HG03460 (cell line): ENCODE data around the gene C4orf50.

Experiments used
- ATAC-seq: cut with Tn5 transposase; IDR thresholded peaks from one replicate; pipeline ENCODE4 v1.9.1; 2021; ENCODE audit not compliant: unreplicated experiment

The C4orf50 gene

GRCh38 chr4:6018331-6018730 is at the start of gene C4orf50:
C4orf50 (minus strand) TSS chr4:6018431.
- no peak for ATAC-seq

GRCh38 chr4:6065934-6066590 is 47.8 kb upstream of the C4orf50 start:
- ATAC-seq = no peak

- ATAC-seq = no peak
Measured at GRCh38 chr4:6065166-6065565, 46.9 kb upstream of the C4orf50 start.

- no peak for ATAC-seq
Measured at GRCh38 chr4:6064383-6064782, 46.2 kb upstream of the C4orf50 start.

GRCh38 chr4:6063684-6064083 is 45.5 kb upstream of the C4orf50 start:
- no peak for ATAC-seq

- no peak for ATAC-seq
Measured at GRCh38 chr4:6062133-6062532, 43.9 kb upstream of the C4orf50 start.

- ATAC-seq = no peak
Measured at GRCh38 chr4:6059375-6059805, 41.2 kb upstream of the C4orf50 start.

- ATAC-seq = no peak
Measured at GRCh38 chr4:6058531-6059374, 40.5 kb upstream of the C4orf50 start.

- ATAC-seq = no peak
Measured at GRCh38 chr4:6056976-6057766, 38.9 kb upstream of the C4orf50 start.

GRCh38 chr4:6055436-6055835 is 37.2 kb upstream of the C4orf50 start:
- ATAC-seq = no peak

GRCh38 chr4:6055030-6055429 is 36.8 kb upstream of the C4orf50 start:
- ATAC-seq = no peak

GRCh38 chr4:6054162-6054922 is 36.1 kb upstream of the C4orf50 start:
- no peak for ATAC-seq

GRCh38 chr4:6052679-6053078 is 34.4 kb upstream of the C4orf50 start:
- ATAC-seq = no peak

GRCh38 chr4:6050551-6050950 is 32.3 kb upstream of the C4orf50 start:
- no peak for ATAC-seq

GRCh38 chr4:6049985-6050384 is 31.8 kb upstream of the C4orf50 start:
- no peak for ATAC-seq

GRCh38 chr4:6049278-6049677 is 31.0 kb upstream of the C4orf50 start:
- ATAC-seq = no peak

GRCh38 chr4:6048537-6048936 is 30.3 kb upstream of the C4orf50 start:
- no peak for ATAC-seq

GRCh38 chr4:6047130-6047673 is 29.0 kb upstream of the C4orf50 start:
- no peak for ATAC-seq

- no peak for ATAC-seq
Measured at GRCh38 chr4:6046526-6047129, 28.4 kb upstream of the C4orf50 start.

GRCh38 chr4:6044805-6045204 is 26.6 kb upstream of the C4orf50 start:
- ATAC-seq = no peak
